Liver (tissue), 3 donors: ENCODE data around the gene SOST.

Experiments used
- EGR1 ChIP-seq, 2 donors: IDR thresholded peaks; 2 replicates each; pipeline ENCODE4 v1.6.1; 2016 to 2018; ENCODE audit warnings: antibody characterized with exemption in 2 of 2, low read depth in 2 of 2
- FOXA1 ChIP-seq: IDR thresholded peaks from 2 replicates; pipeline ENCODE4 v1.6.1; 2016; ENCODE audit warnings: antibody characterized with exemption
- GABPA ChIP-seq, 2 donors: IDR thresholded peaks in 1 of 2; conservative IDR thresholded peaks in 1 of 2; 2 replicates each; pipeline ENCODE4 v1.6.1; 2016; ENCODE audit warnings: antibody characterized with exemption in 2 of 2, mild to moderate bottlenecking in 1 of 2, moderate library complexity in 1 of 2
- RXRA ChIP-seq, 2 donors: IDR thresholded peaks; 2 replicates each; pipeline ENCODE4 v1.6.1; 2017 to 2018; ENCODE audit warnings: antibody characterized with exemption in 2 of 2, mild to moderate bottlenecking in 1 of 2
- TAF1 ChIP-seq: conservative IDR thresholded peaks from 2 replicates; pipeline ENCODE4 v1.6.1; 2016; ENCODE audit warnings: antibody characterized with exemption, mild to moderate bottlenecking
- YY1 ChIP-seq: IDR thresholded peaks from 2 replicates; pipeline ENCODE4 v1.6.1; 2016; ENCODE audit warnings: antibody characterized with exemption, mild to moderate bottlenecking
- TF ChIP-seq, protein P1 (sequence below): IDR thresholded peaks from 2 replicates; pipeline ENCODE4 v1.6.1; 2016; ENCODE audit warnings: antibody characterized with exemption
- TF ChIP-seq, protein P2 (sequence below): fragments of 150-350 bp; IDR thresholded peaks from 2 replicates; pipeline ENCODE4 v1.5.1; 2017; ENCODE audit warnings: improper control_type of control experiment, low read depth, low read length; ENCODE audit not compliant: missing input control
- TF ChIP-seq, protein P3 (sequence below): IDR thresholded peaks from 2 replicates; pipeline ENCODE4 v1.6.1; 2016; ENCODE audit warnings: antibody characterized with exemption
- TF ChIP-seq, protein P4 (sequence below): IDR thresholded peaks from 2 replicates; pipeline ENCODE4 v1.6.1; 2016; ENCODE audit warnings: antibody characterized with exemption, mild to moderate bottlenecking
- donor health status: healthy.
- donor health status: healthy.

DNA sequence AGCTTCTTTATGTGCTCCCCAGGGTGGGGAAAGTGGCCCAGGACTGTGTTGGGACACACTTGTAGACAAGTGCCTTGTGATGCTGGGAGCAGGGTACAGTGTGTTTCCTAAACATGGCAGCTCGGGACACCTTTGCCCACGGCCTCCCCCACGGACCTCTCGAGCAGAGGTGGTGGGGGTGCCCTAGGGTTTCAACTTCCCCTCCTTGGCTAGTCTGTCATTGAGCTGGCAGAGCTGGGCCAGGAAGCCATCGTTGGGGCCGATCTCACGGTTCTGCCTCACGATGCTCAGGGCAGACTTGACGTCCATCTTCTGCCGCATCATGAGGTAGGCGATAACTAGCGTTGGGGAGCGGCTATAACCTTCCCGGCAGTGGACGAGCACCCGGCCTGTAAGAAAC is 10.8 kb upstream of the SOST start:
- TF ChIP-seq, protein P1, sequence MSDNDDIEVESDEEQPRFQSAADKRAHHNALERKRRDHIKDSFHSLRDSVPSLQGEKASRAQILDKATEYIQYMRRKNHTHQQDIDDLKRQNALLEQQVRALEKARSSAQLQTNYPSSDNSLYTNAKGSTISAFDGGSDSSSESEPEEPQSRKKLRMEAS: no peak
- TF ChIP-seq, protein P2, sequence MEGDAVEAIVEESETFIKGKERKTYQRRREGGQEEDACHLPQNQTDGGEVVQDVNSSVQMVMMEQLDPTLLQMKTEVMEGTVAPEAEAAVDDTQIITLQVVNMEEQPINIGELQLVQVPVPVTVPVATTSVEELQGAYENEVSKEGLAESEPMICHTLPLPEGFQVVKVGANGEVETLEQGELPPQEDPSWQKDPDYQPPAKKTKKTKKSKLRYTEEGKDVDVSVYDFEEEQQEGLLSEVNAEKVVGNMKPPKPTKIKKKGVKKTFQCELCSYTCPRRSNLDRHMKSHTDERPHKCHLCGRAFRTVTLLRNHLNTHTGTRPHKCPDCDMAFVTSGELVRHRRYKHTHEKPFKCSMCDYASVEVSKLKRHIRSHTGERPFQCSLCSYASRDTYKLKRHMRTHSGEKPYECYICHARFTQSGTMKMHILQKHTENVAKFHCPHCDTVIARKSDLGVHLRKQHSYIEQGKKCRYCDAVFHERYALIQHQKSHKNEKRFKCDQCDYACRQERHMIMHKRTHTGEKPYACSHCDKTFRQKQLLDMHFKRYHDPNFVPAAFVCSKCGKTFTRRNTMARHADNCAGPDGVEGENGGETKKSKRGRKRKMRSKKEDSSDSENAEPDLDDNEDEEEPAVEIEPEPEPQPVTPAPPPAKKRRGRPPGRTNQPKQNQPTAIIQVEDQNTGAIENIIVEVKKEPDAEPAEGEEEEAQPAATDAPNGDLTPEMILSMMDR: no peak
- TF ChIP-seq YY1 (no peak), FOXA1 (no peak), GABPA (IDR thresholded peaks at IDR 0.05 in 1 of 2, conservative IDR thresholded peaks at IDR 0.05 in 1 of 2) (no peak), EGR1 (IDR thresholded peaks at IDR 0.05; ENCODE audit: low read depth in 2 of 2) (no peak), TAF1 (no peak), RXRA (IDR thresholded peaks at IDR 0.05) (no peak)
- TF ChIP-seq, protein P3, sequence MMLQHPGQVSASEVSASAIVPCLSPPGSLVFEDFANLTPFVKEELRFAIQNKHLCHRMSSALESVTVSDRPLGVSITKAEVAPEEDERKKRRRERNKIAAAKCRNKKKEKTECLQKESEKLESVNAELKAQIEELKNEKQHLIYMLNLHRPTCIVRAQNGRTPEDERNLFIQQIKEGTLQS: no peak
- TF ChIP-seq, protein P4, sequence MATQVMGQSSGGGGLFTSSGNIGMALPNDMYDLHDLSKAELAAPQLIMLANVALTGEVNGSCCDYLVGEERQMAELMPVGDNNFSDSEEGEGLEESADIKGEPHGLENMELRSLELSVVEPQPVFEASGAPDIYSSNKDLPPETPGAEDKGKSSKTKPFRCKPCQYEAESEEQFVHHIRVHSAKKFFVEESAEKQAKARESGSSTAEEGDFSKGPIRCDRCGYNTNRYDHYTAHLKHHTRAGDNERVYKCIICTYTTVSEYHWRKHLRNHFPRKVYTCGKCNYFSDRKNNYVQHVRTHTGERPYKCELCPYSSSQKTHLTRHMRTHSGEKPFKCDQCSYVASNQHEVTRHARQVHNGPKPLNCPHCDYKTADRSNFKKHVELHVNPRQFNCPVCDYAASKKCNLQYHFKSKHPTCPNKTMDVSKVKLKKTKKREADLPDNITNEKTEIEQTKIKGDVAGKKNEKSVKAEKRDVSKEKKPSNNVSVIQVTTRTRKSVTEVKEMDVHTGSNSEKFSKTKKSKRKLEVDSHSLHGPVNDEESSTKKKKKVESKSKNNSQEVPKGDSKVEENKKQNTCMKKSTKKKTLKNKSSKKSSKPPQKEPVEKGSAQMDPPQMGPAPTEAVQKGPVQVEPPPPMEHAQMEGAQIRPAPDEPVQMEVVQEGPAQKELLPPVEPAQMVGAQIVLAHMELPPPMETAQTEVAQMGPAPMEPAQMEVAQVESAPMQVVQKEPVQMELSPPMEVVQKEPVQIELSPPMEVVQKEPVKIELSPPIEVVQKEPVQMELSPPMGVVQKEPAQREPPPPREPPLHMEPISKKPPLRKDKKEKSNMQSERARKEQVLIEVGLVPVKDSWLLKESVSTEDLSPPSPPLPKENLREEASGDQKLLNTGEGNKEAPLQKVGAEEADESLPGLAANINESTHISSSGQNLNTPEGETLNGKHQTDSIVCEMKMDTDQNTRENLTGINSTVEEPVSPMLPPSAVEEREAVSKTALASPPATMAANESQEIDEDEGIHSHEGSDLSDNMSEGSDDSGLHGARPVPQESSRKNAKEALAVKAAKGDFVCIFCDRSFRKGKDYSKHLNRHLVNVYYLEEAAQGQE: no peak
